ENCODE data around the gene PLCG2.
"Not testable (repeated sequence)": the region's sequence is repeated elsewhere in the genome, so short reads cannot be mapped to it uniquely, and the experiment has no call there.

The PLCG2 gene

GRCh38 chr16:82009789-82010188 lies 230.7 kb downstream of the PLCG2 start:
- DNase-seq: not testable (repeated sequence)

- DNase-seq: no peak
Measured at GRCh38 chr16:82010649-82011048, 231.6 kb downstream of the PLCG2 start.

GRCh38 chr16:82011199-82011641 lies 232.1 kb downstream of the PLCG2 start, which contains the start of gene SDR42E1:
TSS of gene SDR42E1 (minus strand) at chr16:82011470. CDS start at chr16:82000858, 10,612 bp downstream.
- peak; percentile 93 for DNase-seq

Data from NCI-H2171 treated with DMSO at 0.1 percent for 48 hours (cell line).